PC-3 (cell line): ENCODE measurements around the gene RIPPLY3. TPM values are rescaled to one million over a fixed set of nuclear protein-coding genes. Genes with fewer than 3 reads are reported as not detected.

Source experiments
- ATAC-seq: fragments of 200-7000 bp; cut with Tn5 transposase; 2 replicates; pipeline ENCODE4 v1.9.1; 2020; ENCODE audit warnings: mild to moderate bottlenecking, moderate library complexity
- BruUV-seq: library from RNA; stranded (reverse); fragments of 400-500 nt; replicated peaks from 2 replicates; lab custom pipeline; 2021; lab: Mats Ljungman, UMichigan
- CTCF ChIA-PET: fragments of 300-600 bp; sonication (Branson Sonifier 250); formaldehyde crosslinking; loops from one replicate; lab custom pipeline; 2022; ENCODE audit warnings: antibody characterized with exemption; lab: Charles Lee
- POLR2A ChIA-PET: fragments of 300-600 bp; sonication (Branson Sonifier 250); formaldehyde crosslinking; loops from one replicate; lab custom pipeline; 2022; ENCODE audit warnings: antibody characterized with exemption; ENCODE audit not compliant: unreplicated experiment; lab: Charles Lee
- DNase-seq: peaks from one replicate; pipeline ENCODE4 v3.0.0-alpha.2; 2015
- H2AFZ ChIP-seq: fragments of 300-600 bp; sonication (generic); 2 replicates; pipeline ENCODE4 v1.6.0; 2016; ENCODE audit warnings: antibody characterized with exemption, low read length
- H3F3A ChIP-seq: fragments of 300-600 bp; sonication (generic); one replicate; pipeline ENCODE4 v1.6.0; 2017; ENCODE audit warnings: antibody characterized with exemption, low read length, control low read depth, mild to moderate bottlenecking; ENCODE audit not compliant: unreplicated experiment
- H3K27ac ChIP-seq: fragments of 300-600 bp; sonication (generic); 2 replicates; pipeline ENCODE4 v1.5.1; 2016; ENCODE audit warnings: mild to moderate bottlenecking, low read length
- H3K27me3 ChIP-seq: fragments of 300-600 bp; sonication (generic); 2 replicates; pipeline ENCODE4 v1.6.1; 2016; ENCODE audit warnings: low read length, mixed read lengths
- H3K36me3 ChIP-seq: fragments of 300-600 bp; sonication (generic); 2 replicates; pipeline ENCODE4 v1.6.1; 2016; ENCODE audit warnings: low read depth, mixed run types, low read length, mixed read lengths
- H3K4me1 ChIP-seq: fragments of 300-600 bp; sonication (generic); 2 replicates; pipeline ENCODE4 v1.5.1; 2016; ENCODE audit warnings: low read length; ENCODE audit not compliant: insufficient read depth
- H3K4me2 ChIP-seq: fragments of 300-600 bp; sonication (generic); 2 replicates; pipeline ENCODE4 v1.6.0; 2016; ENCODE audit warnings: low read length
- H3K4me3 ChIP-seq: fragments of 300-600 bp; sonication (generic); 2 replicates; pipeline ENCODE4 v1.5.1; 2016; ENCODE audit warnings: mild to moderate bottlenecking, low read length, mixed read lengths
- H3K79me2 ChIP-seq: fragments of 300-600 bp; sonication (generic); 2 replicates; pipeline ENCODE4 v1.6.1; 2017; ENCODE audit warnings: low read length, mixed read lengths
- H3K9ac ChIP-seq: fragments of 300-600 bp; sonication (generic); 2 replicates; pipeline ENCODE4 v1.6.0; 2016; ENCODE audit warnings: mild to moderate bottlenecking, low read length
- H3K9me2 ChIP-seq: fragments of 300-600 bp; sonication (generic); replicated peaks from 2 replicates; pipeline ENCODE4 v1.6.1; 2016; ENCODE audit warnings: mixed run types, low read length, mixed read lengths
- H3K9me3 ChIP-seq: fragments of 300-600 bp; sonication (generic); 2 replicates; pipeline ENCODE4 v1.6.1; 2016; ENCODE audit warnings: low read length, mixed read lengths
- H4K20me1 ChIP-seq: fragments of 300-600 bp; sonication (generic); 2 replicates; pipeline ENCODE4 v1.6.1; 2016; ENCODE audit warnings: low read length, mixed read lengths
- EZH2 ChIP-seq: fragments of 300-600 bp; sonication (generic); IDR thresholded peaks from one replicate; pipeline ENCODE4 v1.6.1; 2017; ENCODE audit warnings: antibody characterized with exemption, mild to moderate bottlenecking, low read length; ENCODE audit not compliant: unreplicated experiment
- EZH2phosphoT487 ChIP-seq: fragments of 300-600 bp; sonication (generic); IDR thresholded peaks from 2 replicates; pipeline ENCODE4 v1.6.1; 2018; ENCODE audit warnings: mild to moderate bottlenecking, antibody characterized with exemption, low read length, borderline replicate concordance
- intact Hi-C: fragments of 100-400 bp; cut with micrococcal nuclease; formaldehyde crosslinking; loops from 2 replicates; pipeline ENCODE4 v1.9.0; 2023
- total RNA-seq: library from RNA; depleted of rRNA; stranded (reverse); fragments of >200 nt; gene quantifications from 2 replicates; pipeline ENCODE4 v1.2.3, GENCODE V29; 2014
- TF ChIP-seq, protein P1 (sequence below): fragments of 300-600 bp; sonication (generic); conservative IDR thresholded peaks from 2 replicates; pipeline ENCODE4 v1.5.1; 2017; ENCODE audit warnings: antibody characterized with exemption, low read depth, mild to moderate bottlenecking, low read length

Gene RIPPLY3
- total RNA-seq, 1 experiment from 2014 or later: 10.0 TPM

DNA sequence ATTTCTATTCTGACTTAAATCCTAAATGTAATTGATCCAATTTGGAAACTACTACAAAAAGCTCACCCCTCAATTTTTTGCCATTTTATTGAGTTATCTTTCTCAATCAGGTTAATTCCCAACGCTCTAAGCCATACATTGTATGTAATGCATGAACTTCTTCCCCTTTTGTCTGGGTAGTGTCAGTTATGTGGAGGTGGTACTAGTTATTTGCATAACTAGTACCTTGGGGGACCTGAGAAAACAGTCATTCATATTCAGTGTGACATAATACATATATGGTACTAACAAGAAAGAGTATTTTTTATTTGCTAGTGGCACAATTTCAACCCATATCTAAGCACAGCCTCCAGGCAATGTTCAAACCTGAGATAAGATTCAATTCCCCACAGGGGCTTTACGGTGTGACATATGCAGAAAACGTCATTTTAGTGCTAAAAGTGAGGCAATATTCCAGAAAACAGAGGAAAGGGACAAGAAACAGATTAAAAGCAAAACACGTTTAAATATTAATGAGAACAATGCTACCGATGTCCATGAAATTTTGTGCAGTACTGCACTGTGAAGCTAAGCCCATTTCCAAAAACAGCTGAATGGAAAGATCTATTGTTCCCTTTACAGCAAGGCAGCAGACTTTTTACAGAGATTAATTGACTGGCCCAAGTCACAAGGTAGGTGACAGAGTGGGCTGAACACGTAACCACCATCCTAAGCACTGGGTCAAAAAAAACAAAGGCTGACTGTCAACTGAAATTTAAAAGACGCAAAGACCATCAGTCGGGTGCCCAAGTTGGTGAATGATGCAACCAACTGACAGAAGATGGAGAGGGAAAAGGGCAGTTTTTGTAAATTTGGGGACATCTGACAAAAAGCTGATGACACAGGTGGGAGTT lies 41.4 kb upstream of the RIPPLY3 start:
- Histone ChIP-seq H3K9ac (peak overlapping the region; percentile 93), H3K36me3 (peaks cover 10% of the 10 kb centered on the region; the same call in 1 of the 2 replicates), H3K4me1 (peaks cover 20% of the 10 kb centered on the region), H3K27ac (no peak overlapping the region), H4K20me1 (no peaks in the 10 kb centered on the region), H3F3A (no peaks in the 10 kb centered on the region), H3K27me3 (no peaks in the 10 kb centered on the region), H2AFZ (no peak overlapping the region), H3K79me2 (peaks cover 45% of the 10 kb centered on the region), H3K4me3 (peak overlapping the region; percentile 95), H3K9me3 (no peaks in the 10 kb centered on the region), H3K9me2 (no peaks in the 10 kb centered on the region), H3K4me2 (peak overlapping the region; percentile 96)
- CTCF ChIA-PET: interaction anchor here (0.7 to 2.0 kb wide), 2 partner anchors 12 to 109 kb away, joined by 3 to 16 read pairs; no protein-coding TSS in a partner anchor
- intact Hi-C loops: no loop called here
- DNase-seq (no peak), ATAC-seq (no peak)
- POLR2A ChIA-PET: interaction anchor here (0.6 to 0.7 kb wide), 4 partner anchors 10 to 54 kb away, joined by 3 to 10 read pairs (median 4); no protein-coding TSS in a partner anchor
- BruUV-seq: TSS peak; percentile 52
- TF ChIP-seq EZH2phosphoT487: no peak
- TF ChIP-seq, protein P1, sequence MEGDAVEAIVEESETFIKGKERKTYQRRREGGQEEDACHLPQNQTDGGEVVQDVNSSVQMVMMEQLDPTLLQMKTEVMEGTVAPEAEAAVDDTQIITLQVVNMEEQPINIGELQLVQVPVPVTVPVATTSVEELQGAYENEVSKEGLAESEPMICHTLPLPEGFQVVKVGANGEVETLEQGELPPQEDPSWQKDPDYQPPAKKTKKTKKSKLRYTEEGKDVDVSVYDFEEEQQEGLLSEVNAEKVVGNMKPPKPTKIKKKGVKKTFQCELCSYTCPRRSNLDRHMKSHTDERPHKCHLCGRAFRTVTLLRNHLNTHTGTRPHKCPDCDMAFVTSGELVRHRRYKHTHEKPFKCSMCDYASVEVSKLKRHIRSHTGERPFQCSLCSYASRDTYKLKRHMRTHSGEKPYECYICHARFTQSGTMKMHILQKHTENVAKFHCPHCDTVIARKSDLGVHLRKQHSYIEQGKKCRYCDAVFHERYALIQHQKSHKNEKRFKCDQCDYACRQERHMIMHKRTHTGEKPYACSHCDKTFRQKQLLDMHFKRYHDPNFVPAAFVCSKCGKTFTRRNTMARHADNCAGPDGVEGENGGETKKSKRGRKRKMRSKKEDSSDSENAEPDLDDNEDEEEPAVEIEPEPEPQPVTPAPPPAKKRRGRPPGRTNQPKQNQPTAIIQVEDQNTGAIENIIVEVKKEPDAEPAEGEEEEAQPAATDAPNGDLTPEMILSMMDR: no peak
- TF ChIP-seq EZH2: no peak

DNA sequence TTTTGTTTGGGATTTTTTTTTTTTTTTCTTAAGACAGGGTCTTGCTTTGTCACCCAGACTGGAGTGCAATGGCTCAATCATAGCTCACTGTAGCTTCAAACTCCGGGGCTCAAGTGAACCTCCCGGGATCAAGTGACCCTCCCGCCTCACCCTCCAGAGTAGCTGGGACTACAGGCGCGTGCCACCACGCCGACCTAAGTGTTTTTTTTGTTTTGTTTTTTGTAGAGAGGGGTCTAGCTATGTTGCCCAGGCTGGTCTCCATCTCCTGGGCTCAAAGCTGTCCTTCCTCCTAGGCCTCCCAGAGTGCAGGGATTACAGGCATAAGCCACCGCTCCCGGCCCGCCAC lies 40.8 kb upstream of the RIPPLY3 start:
- Histone ChIP-seq H2AFZ (peak overlapping the region; percentile 85), H3K79me2 (peaks cover 45% of the 10 kb centered on the region), H3K4me1 (peaks cover 20% of the 10 kb centered on the region), H3K27ac (peak overlapping the region; percentile 71), H3K9me3 (no peaks in the 10 kb centered on the region), H3K4me3 (peak overlapping the region; percentile 95), H3F3A (no peaks in the 10 kb centered on the region), H4K20me1 (no peaks in the 10 kb centered on the region), H3K36me3 (peaks cover 5% of the 10 kb centered on the region; the same call in 1 of the 2 replicates), H3K9me2 (no peaks in the 10 kb centered on the region), H3K27me3 (no peaks in the 10 kb centered on the region), H3K4me2 (peak overlapping the region; percentile 96), H3K9ac (peak overlapping the region; percentile 93)
- ATAC-seq: no peak
- ChIA-PET POLR2A (interaction anchor here (0.6 to 0.7 kb wide), 4 partner anchors 11 to 55 kb away, joined by 3 to 10 read pairs (median 4); no protein-coding TSS in a partner anchor), CTCF (interaction anchor here (0.7 to 2.0 kb wide), 2 partner anchors 11 to 109 kb away, joined by 3 to 16 read pairs; no protein-coding TSS in a partner anchor)
- TF ChIP-seq, protein P1: no peak
- TF ChIP-seq EZH2phosphoT487: no peak
- TF ChIP-seq EZH2: no peak
- DNase-seq: no peak
- intact Hi-C loops: loop anchor here (1.0 kb wide), 1 partner anchor 26 kb away; no protein-coding TSS in a partner anchor
- no TSS peak for BruUV-seq
